HG02623 (cell line): ENCODE results near the gene HRC.

Experiments used
- ATAC-seq: cut with Tn5 transposase; IDR thresholded peaks from one replicate; pipeline ENCODE4 v1.9.1; 2021; ENCODE audit warnings: moderate library complexity; ENCODE audit not compliant: unreplicated experiment

Gene HRC

GRCh38 chr19:49117677-49118564 lies 37.3 kb downstream of the HRC start:
- ATAC-seq = no peak

- ATAC-seq = no peak
These were observed 38.7 kb downstream of the HRC start for GRCh38 chr19:49116544-49116943.

- ATAC-seq = no peak
These were observed 40.4 kb downstream of the HRC start for GRCh38 chr19:49114630-49115363.

- ATAC-seq = peak; percentile 45
These were observed 41.2 kb downstream of the HRC start, which contains the start of gene LIN7B for GRCh38 chr19:49113762-49114629. TSS of gene LIN7B (plus strand) at chr19:49114370. CDS start at chr19:49114405, 35 bp downstream.

GRCh38 chr19:49111218-49111998 lies 43.8 kb downstream of the HRC start:
- ATAC-seq = no peak

GRCh38 chr19:49110567-49110966 lies 44.6 kb downstream of the HRC start:
- ATAC-seq = no peak

- ATAC-seq = no peak
These were observed 45.5 kb downstream of the HRC start for GRCh38 chr19:49109569-49110233.

GRCh38 chr19:49109051-49109450 lies 46.1 kb downstream of the HRC start:
- ATAC-seq = no peak

GRCh38 chr19:49107625-49108459 lies 47.4 kb downstream of the HRC start:
- no peak for ATAC-seq

- ATAC-seq = no peak
These were observed 48.5 kb downstream of the HRC start for GRCh38 chr19:49106648-49107135.

- no peak for ATAC-seq
These were observed 50.8 kb downstream of the HRC start for GRCh38 chr19:49104229-49104864.

GRCh38 chr19:49103331-49104085 lies 51.7 kb downstream of the HRC start:
- ATAC-seq = no peak

GRCh38 chr19:49102303-49102702 lies 52.9 kb downstream of the HRC start:
- no peak for ATAC-seq
